AG09309 (cell line): ENCODE results near the gene GPRIN1.

Source experiments
- DNase-seq: peaks from one replicate; pipeline ENCODE4 v3.0.0-alpha.2; 2010; ENCODE audit warnings: low read depth
- H3K4me3 ChIP-seq: 2 replicates; pipeline ENCODE4 v1.5.1; 2011; ENCODE audit warnings: mild to moderate bottlenecking, low read depth, low read length, moderate library complexity; ENCODE audit not compliant: control insufficient read depth
- CTCF ChIP-seq: IDR thresholded peaks from 2 replicates; pipeline ENCODE4 v1.5.1; 2011; ENCODE audit warnings: mild to moderate bottlenecking, low read depth, low read length, inconsistent platforms; ENCODE audit not compliant: insufficient read depth, control insufficient read depth; ENCODE audit errors: missing control alignments

The GPRIN1 gene

DNA sequence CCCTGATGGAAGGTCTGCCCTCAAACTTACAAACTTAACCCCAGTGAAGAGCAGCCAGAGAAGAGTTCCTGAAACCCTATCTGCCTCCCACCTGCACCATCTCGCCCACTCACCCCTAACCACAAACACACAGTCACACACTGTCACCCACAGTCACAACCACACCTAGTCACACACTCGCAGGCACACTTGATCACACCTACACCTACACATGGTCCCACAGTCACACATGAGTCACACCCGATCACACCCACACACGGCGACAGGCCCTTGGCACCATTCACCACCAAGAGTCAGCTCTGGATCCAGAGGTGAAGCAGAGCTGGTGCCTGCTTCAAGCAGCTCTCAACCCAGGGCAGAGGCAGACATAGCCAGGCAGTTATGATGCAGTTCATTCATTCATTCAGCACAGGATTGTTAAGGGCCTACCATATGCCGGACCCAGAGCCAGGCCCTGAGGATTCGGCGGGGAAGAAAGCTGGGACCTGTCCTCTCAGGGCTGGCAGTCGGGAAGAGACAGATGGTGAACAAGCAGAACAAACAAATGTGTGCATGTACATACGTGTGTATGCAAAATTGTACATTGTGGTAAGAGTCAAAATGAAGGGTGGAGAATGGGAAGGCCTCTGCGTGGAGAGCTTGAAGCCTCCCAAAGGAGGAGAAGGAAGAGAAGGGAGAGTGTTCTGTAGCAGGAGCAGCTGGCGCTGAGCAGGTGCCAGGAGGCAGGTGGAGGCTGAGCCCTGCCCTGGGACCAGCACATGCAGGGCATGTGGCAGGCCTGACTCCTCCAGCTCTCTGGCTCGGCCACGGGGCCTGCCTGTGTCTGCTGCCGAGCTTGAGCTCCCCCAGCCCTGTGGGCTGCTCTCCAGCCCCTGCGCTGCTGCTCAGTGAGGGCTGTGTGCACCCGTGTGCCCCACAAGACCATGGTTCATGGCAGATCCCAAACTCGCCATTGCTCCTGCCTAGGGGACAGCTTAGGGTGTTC lies 43.7 kb upstream of the GPRIN1 start:
- no peak overlapping the region for H3K4me3 ChIP-seq
- no peak for TF ChIP-seq CTCF
- DNase-seq, result no peak

- no peak for DNase-seq
- no peak overlapping the region for H3K4me3 ChIP-seq
- TF ChIP-seq CTCF, result no peak
These were observed 42.2 kb upstream of the GPRIN1 start for GRCh38 chr5:176652136-176652535.

- no peak for DNase-seq
- no peak for TF ChIP-seq CTCF
These were observed 41.6 kb upstream of the GPRIN1 start for GRCh38 chr5:176651472-176651980.

DNA sequence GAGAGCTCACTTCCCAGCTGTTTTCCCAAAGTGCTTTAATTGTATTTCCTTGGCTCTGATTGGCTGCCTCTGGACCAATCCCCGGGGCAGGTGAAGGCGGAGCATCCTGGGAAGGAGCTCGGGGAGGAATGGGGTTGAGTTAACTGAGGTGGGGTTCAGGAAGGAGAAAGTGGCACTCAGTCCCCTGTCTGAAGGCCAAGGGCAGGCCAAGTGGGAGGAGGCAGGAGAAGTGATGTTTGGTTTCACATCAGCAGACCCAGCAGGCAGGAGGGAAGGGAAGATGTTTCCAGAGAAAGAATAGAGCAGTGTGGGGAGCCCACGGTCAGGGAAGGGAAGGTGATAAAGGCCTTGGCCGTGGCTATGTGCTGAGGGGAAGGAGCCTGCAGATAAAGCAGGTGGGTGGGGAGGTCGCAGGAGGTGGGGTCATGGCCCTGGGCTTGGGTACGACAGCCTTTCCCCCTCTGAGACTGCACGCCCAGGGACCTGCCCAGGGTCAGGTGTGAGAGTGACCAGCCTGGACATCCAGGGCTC lies 40.5 kb upstream of the GPRIN1 start:
- no peak for DNase-seq
- no peak overlapping the region for H3K4me3 ChIP-seq
- no peak for TF ChIP-seq CTCF

More at GRCh38 chr5:176651472-176651980, 41.6 kb upstream of the GPRIN1 start:
- H3K4me3 ChIP-seq, result no peak overlapping the region

- TF ChIP-seq CTCF, result no peak
- no peak for DNase-seq
- peak overlapping the region; percentile 93 for H3K4me3 ChIP-seq
These were observed 38.7 kb upstream of the GPRIN1 start for GRCh38 chr5:176648474-176649194.

DNA sequence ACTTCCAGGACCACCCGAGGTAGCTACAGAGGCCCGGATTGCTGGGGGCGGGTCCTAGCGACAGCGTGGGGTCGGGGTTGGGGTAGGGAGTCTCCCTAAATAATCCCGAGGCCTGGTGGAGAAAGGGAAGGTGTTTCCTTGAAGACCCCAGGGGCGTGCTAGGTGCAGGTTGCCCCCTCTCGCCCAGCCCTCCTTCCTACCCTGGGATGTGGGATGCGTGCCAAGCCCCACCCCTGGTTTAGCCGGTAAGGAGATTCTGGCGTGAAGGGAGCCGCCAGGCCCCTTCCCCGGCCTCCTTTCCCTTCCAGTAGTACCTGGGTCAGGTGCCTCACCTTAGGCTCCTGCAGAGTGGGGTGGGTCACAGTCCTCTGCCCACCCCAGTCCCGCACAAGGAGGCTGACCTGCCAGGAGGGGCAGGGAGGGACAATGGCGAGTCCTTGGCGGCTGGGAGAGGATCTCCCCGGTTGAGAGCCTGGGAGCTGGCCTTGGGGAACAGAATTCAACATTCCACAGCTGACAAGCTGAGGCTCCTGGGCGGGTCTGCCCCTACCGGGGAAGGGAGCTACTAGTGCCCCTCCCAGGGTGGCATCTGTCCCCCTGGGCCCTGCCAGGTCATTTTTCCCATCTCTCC lies 38.0 kb upstream of the GPRIN1 start:
- no peak for TF ChIP-seq CTCF
- no peak for DNase-seq
- peak overlapping the region; percentile 93 for H3K4me3 ChIP-seq
